Anterior cingulate cortex (tissue), 58 donors: ENCODE results near the gene C1QC.
A peak's percentile ranks its signal among the peaks of the same experiment; 100 is the strongest.
"Not testable (repeated sequence)": the region's sequence is repeated elsewhere in the genome, so short reads cannot be mapped to it uniquely, and the experiment has no call there.

Source experiments
- DNase-seq, 58 donors: peaks; one replicate each; lab custom pipeline; 2025; lab: John Stamatoyannopoulos, UW

The C1QC gene

DNA sequence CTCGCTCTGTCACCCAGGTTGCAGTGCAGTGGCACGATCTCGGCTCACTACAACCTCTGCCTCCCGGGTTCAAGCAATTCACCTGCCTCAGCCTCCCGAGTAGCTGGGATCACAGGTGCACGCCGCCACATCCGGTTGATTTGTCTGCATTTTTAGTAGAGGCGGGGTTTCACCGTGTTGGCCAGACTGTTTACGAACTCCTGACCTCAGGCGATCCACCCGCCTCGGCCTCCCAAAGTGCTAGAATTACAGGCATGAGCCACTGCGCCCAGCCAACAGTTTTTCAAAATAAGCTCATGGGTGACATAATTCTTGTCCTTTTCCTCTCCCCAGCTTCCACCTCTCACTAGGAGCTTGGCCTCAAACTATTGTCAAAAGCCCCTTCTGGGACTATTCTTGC is 32.7 kb downstream of the C1QC start:
- not testable (repeated sequence) for DNase-seq

DNA sequence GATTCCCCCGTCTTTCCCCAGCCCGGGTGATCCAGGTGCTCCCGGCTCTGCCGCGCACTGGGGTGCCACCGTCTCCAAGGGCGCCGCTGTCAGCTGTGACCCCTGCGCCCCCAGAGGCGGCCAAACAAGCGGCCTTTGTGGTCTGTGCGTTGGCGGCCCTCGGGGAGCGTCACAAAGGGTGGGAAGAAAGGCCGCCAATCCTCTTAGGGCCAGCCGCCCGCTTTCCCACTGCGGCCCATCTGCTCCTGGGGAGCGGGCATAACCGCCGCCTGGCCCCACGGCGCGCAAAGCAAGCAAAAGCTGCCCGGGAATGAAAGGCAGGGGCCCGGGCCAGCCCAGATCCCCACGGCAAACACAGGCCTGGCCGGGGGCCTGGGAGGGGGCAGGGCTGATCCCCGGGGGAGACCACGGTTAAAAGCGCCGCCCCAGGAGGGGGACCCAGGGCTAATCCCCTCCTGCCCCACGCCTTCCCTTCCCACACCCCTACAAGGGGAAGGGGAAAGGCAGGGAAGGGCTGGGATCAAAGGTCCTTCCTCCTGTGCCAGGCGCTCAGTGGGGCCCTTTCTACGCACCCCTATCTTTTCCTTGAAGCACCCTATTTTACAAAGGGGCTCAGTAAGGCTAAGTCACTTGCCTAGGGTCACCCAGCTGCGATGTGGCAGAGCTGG is 33.6 kb downstream of the C1QC start:
- DNase-seq: no peak

DNA sequence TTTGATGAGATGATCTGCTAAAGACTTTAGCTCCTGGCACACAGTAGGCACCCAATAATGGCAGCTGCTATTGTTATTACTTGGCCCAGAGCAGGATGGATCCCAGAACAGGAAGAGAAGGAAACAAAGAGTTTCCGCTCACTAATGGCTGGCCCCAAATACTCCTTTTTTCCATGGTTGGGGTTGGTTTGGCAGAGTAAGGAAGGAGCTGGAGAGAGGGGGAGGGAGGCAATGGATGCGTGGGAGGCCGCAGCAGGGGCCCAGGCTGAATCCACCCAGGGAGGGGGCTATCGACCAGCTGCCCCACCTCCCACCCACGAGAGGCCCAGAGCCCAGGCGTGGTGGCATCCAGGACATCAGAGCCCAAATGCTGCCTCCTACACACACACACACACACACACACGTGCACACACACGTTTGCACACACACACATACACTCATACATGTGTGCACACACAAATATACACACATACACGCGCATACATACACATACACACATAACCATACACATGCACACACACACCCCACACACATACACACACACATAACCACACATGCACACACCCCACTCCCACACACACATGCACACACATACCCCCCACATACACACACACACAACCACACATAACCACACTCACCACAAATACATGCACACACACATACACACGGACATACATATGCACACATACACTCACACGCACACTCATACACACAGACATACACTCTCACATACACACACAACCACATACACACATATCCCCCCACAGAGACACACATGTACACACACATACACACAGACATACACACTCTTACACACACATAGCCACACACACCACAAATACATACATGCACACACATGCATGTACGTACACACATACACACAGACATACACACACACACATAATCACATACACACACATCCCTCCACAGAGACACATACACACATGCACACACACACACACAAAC is 34.8 kb downstream of the C1QC start:
- no peak for DNase-seq

- no peak for DNase-seq
These were observed 37.3 kb downstream of the C1QC start for GRCh38 chr1:22680726-22681125.

- DNase-seq: no peak
These were observed 38.3 kb downstream of the C1QC start for GRCh38 chr1:22681556-22682276.

GRCh38 chr1:22683547-22683946 is 40.1 kb downstream of the C1QC start:
- no peak for DNase-seq

DNA sequence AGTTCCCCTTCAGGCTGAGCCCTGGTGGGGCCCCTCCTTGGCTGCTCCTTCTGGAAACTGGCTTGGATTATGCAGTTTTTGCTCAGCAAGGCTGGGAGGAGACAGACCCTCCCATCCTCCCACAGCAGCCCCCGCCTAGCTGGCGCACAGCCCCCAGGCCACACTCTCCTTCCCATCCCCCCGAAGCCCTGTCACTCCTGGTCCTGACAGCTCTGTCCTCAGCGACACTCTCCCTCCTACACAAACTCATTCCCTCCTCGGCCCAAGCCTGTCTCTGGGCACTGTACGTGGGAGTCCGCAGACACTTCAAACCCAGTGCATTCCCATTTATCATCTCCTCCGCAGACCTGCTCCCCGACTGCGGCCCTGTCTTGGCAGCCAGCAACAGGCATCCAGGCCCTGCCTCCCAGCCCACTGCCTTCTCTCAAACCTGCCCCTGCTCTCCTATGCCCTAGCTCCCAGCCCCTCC is 42.2 kb downstream of the C1QC start:
- no peak for DNase-seq

DNA sequence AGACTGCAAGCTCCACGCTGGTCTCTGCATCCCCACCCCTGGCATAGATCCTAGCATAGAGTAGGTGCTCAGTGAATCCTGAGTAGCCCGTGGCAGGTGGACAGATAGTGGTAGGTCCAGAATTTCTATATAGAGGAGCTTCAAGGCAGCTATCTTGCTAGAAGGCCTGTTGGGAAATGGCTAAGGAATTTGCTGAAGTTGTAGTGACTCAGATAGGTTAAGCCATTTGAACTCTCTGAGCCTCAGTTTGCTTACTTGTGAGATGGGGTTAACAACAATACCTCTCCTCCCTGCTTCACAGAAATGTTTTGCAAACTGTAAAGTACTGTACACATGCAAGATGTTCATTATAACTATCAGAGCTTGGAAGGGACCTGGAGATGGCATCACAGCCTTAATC is 43.8 kb downstream of the C1QC start:
- DNase-seq: no peak

- DNase-seq: no peak
These were observed 45.0 kb downstream of the C1QC start for GRCh38 chr1:22688466-22688865.

DNA sequence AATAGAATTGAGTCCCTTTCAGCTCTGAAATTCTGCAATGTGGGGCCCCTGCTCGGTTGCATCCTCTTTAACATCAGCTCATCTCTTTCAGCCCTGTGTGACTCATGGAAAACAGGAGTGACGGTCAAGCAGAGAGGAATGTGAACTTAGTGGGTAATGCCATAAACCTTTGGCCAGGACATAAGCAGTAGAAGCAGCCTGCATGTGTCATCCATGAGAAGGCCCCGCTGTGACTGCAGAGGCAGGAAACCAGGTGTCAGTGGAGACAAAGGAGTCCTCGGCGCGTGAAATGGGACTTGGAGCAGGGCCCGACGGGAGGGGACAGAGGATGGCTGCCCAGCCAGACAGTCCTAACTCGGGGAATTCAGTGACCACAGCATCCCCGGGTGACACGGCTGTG is 46.1 kb downstream of the C1QC start:
- DNase-seq: peak in 1 of 58 donors; percentile 26

DNA sequence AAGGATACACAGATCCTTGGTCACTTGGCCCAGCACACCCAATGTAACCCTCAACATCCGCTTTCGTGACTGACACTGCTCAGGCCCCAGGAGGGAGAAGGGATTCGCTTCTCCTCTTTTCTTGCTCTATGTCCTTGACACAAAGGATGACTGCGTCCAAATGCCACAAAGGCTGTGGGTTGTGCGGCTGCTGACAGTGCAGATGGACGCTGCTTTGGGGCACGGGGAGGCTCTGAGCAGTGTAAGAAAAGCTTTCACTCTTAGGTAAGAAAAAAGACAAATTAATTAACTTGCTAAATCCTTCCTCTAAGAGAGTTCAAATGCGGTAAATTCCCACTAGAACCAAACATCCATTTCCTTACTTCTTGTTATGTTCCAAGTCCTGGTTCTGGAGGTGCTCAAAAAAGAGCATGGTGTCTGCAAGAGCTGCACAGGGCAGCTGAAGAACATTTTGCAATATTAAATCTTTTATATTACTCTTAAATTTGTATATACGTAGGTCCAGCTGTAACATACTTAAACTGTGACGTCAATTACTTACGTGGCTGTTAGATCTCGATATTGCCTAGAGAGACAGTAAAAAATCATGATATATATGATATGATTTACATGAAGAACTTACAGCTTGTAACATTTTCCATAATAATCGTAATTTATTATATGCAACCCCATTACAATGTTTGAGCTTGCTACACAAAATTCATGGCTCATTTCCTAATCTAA is 47.8 kb downstream of the C1QC start:
- DNase-seq: no peak

DNA sequence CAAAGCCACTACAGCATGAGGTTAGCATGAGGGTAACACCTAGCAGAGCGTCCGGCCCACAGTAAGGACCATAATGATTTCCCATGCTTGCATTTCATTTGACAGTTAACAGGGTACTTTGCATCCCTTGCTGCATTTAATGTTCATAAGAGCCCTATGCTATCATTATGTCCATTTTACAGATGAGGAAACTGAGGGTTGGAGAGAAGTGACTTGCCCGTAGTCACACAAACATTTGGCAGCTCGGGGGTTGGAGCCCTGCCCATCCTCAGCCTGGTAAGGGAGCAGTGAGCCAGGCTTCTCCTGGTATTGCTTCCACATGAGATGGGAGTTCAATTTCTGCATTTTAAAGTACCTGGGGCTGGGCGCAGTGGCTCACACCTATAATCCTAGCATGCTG is 50.7 kb downstream of the C1QC start:
- no peak for DNase-seq

GRCh38 chr1:22696610-22697009 is 53.2 kb downstream of the C1QC start:
- DNase-seq: no peak
